NCI-H510A treated with DMSO at 0.1 percent for 48 hours (cell line): Measurements from ENCODE around the gene ENOX1.

Experiments
- DNase-seq: peaks from one replicate; lab custom pipeline; 2025; lab: John Stamatoyannopoulos, UW

ENOX1 gene

DNA sequence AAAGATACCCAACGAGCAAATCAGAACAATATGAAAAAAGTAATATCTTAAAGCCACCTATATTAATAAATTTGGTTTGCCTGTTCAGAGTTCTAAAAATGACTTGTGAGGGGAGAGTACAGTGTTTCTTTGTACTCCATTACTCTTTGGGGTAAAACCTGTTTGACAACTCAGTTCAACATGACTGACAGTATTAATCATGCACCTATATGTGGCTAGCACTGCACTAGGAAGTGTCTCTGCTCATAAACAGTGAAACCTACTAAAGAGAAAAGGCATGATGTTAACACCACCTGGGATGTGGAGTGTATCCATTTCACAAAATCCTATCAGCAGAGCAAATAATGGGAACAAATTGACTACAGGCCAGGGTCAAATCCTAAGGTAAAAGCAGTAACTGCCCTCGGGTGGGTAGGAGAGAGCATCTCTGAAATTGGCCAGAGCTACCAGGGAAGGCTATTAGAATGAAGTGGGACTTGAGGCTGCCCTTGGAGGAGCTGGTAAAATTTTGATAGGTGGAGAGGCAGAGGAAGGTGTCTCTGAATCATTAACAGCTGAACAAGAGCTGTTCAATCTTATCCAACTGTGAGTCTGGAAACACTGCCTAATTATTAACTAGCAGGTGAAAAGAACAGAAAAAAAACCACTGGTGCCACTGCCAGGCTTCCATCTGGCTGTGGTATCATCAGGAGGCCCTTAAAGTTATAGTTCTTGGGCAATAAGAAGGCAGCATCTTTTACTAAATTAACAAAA is 398.3 kb downstream of the ENOX1 start:
- DNase-seq: peak; percentile 21

DNA sequence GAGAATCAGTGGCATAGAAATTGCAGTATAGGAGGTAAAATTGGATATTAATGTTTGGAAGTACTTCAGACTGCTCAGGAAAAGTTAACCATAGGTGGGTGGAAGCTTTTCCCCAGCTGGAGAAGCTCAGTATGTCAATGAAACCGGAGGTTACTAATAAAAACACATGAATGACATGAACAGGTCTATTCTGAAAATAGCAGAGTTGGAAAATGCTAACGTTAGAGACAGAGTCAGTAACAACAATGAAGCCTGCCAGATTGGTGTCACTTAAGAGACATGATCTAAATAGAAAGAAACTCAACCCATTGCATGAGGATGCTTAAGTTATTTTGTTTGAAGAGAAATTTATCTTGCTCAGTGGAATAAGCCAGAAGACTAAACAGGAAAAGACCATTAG is 398.9 kb downstream of the ENOX1 start:
- DNase-seq: no peak

DNA sequence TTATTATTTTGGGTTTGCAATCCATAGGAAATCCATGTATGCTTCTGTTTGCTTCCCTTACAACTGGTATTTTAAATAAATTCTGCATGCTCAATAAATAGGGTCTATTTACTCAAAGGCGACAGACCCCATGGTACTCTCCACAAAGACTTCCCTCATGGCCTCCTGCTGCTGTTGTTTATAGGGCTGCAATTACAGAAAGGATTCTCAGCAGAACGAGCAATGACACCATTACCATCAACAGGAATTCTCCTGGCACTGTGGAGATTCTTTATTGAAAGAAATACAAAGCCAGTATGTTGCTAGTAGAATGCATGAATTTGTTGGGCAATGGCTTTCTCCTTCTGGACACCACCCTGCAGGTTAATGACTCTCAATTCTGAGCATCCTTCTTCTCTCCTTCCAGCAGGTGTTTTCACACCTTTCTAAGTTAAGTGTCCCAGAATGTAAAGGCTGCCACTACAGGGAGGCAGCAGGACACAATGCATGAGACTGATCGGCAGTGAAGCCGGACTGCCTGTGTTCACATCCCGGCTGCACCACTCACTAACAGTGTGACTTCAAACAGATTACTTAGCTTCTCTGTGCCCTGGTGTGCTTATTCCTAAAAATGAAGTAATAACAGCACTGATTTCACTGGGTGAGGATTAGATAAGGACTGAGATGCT is 403.1 kb downstream of the ENOX1 start:
- DNase-seq: no peak

DNA sequence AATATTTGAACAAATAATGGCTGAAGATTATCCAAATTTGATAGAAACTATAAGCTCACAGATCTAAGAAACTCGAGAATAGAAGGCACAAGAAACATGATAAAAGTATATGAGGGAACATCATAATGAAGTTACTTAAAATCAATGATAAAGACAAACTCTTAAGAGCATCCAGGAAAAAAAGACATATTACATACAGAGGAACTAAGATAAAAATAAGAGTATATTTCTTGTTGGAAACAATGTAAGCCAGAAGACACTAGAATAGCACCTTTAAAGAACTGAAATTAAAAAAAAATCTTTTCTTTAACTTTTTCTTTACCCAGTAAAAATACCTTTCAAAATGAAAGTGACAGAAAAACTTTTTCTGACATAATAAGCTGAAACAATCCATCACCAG is 407.0 kb downstream of the ENOX1 start:
- DNase-seq: no peak

DNA sequence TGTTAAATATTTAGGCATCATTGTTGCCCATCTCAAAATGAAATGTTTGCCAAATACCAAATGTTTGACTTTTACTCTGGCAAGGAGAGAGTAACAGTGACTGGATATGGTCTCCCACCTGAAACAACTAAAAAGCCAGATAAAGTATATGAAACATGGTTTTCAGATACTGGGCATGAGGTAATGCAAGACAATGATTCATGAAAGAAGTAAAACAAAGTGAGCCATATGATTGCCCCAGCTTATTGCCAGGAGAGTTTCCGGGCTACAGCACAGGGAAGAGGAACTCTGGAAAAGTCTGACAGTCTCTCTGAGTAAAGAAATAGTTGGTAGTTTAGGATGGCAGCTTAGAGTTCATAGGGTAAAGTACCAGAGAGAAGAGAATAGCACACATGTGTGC is 408.8 kb downstream of the ENOX1 start:
- no peak for DNase-seq

DNA sequence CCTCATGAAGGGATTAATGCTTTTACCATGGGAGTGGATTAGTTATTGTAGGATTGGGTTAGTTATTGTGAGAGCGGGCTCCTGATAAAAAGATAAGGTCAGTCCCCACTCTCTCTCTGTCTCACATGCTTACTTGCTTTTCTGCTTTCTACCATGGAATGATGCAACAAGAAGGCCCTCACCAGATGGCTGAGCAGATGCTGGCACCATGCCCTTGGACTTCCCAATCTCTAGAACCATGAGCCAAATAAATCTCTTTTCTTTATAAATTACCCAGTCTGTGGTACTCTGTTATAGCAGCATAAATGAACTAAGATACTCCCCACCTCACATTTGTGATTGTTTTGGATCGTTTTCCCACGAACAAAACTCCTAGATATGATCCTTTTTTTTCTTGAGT is 409.6 kb downstream of the ENOX1 start:
- DNase-seq: no peak

DNA sequence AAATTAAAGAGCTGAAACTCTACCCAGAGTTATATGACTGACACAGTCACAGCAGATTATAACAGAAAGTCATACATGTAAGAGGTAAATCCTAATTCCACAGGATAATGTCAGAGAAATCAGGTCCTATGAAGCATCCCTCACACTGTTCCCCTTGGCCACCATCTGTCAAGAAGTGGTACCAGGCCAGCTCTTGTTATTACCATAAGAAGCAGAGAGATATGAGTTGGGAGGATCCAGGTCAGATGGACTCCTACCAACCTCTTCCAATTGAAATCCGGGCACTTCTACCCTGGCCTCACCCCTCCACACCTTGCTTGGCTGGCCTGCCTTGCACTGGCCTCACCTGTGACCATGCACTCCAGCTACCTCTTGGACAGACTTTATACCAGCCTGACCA is 410.2 kb downstream of the ENOX1 start:
- DNase-seq: no peak

DNA sequence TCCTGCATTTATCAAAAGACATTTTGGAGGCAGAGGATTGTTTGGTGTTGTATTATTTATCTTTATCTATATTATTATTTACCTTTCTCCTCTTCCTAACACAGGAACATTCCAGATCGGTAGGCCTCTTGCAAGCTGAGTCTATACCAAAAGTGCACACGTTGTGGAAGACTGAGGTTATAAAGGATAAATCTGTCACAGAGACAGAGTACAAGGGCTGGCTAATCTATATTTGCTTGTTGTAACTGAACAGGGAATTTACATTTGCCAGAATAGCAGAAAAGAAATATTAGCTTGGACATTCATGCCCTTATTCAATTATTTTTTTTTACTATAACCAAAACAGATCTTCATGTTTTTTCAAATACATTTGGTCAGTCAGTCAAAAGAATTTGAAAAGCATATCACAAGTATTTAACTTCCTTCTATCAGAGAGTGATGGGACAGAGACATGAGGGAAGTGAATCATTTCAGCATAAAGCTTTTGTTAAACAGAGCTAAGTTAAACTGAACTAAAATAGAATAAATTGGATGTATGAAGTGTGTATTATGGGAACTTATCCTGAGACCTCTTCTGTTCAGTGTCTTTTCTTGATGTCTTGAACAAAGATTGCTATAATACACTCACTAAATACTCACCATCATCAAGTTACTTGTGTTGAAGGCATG is 410.8 kb downstream of the ENOX1 start:
- DNase-seq: no peak

DNA sequence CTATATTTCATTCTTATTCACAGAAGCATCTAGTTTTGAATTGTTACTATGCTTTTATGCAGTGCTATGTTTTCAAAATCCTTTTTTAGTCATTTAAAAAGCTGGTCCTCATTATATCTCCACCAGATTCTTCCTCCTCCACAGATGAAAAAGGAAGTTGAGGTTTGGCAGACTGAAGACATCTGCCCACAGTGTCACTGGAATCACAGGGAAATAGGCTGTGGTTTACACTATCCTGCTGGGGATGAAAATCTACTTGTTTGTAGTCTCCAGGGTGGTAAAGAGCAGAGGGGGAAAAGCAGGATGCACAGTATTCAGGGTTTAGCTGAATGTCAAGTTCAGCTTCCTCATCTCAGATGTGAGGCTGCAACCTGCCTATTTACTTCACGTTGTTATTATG is 412.2 kb downstream of the ENOX1 start:
- no peak for DNase-seq

DNA sequence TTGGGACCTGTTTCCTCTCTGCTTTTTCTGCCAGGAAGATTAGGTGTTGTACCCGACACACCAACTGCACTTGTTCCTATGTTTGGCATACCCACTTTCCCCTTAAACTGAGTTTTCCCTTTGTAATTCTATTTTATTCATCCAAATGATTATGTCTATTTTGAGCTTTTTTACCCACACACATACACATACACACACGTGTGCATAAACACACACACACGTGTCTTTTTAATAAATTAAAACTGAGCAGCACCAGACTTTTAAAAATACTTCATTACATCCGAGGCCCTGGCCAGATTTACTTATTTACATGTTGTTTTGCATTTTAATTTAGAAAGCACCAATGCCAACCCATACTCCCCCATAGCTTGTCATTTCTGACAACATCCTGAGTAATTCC is 413.4 kb downstream of the ENOX1 start:
- DNase-seq: no peak

DNA sequence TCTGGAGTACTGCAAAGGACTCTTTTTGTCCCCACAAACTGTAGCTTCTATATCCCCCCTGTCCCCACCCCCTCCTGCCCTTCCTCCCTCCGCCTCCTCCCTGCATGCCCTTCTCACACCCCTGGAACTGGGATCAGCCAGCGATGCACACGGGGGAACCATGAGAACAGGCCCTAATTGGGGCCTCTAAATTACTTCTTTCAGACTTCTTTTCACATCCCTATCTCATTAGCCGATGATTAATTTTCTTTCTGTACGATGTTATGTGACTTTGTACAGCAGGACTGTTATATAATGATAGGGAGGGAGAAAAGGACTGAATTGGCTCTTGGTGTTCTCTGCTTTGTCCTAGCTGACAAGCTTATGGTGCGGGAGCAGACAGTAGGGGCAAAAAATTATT is 415.9 kb downstream of the ENOX1 start:
- DNase-seq: no peak

DNA sequence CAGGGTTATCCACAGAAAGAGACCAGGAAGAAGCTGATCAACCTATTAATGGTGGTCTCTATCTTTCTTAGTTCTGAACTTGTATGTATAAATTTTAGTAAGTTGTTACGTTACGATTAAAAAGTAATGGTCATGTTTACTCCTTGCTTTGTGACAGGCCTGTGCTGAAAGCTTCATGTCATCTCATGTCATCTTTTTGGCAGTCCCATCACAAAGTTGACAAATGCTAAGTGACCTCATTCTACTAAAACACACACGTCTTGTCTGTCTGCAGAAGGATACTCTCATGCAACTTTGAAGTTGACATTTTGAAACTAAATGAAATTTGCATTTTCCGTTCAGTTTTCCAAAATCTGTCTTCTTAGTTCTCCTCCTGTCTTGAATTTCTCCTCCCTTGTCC is 417.5 kb downstream of the ENOX1 start:
- no peak for DNase-seq

DNA sequence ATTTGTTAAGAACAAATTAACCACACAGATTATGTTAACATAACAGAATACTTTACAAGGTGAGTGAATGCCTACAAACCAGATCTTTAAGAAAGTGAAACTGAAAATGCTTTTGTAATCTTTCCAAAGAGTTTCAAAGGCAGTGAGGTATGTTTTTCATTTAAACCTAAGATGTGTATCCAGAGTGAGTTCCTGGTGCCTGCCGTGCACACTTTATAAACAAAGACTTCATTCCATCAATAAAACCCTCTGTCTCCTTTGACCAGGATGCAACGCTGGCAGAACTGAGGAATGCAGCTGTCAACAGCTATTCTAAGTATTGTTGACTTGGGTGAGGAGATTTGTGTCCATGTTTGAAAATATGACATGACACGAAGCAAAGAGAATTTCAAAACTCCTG is 418.8 kb downstream of the ENOX1 start:
- DNase-seq: no peak

DNA sequence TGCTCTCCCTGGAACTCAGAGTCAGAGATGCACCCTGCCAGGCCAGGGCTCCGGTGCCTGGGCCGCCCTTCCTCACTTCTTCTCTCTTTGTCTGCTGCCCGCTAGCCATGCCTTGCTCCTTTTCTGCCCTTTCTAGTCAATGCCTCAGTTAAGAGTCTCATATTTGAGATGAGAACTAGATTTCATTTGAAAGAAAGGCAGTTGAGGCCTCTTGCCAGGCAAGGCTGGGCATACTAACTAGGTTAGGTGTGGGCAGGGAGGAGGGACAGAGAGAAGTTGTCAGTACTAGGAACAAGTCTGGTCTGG is 421.8 kb downstream of the ENOX1 start:
- DNase-seq: no peak

DNA sequence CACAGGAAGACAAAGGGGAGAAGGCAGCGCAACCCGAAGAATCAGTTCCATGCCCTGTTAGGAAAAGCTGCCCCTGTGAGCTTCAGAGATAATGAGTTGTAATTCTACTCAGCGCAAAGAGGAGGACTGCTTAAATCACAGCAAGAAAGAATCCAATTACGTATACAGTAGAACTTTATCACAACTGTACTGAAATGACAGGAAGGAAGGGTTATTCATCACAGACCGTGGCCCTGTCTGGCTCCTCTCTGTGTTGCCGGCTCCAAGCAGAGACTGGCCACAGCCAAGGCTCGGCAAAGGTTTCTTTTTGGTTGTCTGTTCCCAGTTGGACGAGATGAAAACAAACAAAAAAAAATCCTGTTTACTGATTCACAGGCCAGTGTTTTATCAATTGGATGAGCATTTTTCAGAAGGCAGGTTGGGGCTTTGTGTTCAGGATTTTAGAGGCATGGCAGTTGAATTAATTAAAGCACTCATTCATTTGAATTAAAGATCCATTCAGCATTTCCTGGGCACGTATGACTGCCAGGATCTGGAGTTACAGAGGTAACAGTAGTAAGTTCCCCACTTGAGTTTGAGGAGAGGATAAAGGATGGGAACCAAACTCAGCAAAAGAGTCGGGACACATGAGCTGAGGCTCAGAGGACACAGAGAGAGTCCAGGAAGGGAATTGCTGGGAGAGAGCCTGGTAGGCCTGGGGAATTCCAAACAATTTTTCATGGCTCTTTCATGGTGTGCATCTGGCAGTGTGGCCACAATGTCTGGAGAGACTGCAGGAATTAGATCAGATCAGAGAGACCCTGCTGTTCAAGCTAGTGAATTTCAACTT is 422.3 kb downstream of the ENOX1 start:
- peak; percentile 5 for DNase-seq

DNA sequence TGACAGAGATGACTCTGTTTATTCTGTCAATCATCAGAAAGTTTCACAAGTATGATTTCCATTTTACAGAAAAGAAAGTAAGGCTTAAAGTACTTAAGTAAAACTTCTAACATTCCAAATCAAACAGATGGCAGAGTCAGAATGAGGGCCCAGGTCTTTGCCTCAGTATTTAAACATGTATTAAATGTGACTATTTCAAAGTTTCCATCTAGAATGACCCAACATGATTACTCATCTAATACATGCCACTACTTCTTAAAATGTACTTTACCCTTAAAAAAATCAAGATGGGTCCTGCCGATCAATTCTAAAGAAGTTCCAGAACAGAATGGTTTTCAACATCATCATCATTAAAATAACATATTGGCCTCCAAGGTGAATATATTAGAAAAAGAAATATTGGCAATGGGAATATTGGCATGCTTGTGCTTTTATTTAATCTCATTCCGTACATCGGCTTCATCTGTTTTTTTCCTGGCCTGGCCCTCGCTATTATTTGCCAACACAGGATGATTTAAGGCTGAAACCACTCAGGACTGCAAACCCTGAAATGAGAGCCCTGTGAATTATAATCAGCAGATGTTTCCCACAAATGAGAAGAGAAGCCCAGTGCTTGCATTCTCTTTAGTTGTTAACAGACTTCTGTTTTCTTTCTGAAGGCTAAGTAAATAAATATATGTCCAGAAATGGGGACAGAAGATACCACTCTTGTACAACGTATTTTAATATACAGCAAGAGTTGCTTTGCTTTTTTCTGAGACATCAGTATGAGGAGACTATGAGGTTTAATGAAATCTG is 423.4 kb downstream of the ENOX1 start:
- DNase-seq: no peak

DNA sequence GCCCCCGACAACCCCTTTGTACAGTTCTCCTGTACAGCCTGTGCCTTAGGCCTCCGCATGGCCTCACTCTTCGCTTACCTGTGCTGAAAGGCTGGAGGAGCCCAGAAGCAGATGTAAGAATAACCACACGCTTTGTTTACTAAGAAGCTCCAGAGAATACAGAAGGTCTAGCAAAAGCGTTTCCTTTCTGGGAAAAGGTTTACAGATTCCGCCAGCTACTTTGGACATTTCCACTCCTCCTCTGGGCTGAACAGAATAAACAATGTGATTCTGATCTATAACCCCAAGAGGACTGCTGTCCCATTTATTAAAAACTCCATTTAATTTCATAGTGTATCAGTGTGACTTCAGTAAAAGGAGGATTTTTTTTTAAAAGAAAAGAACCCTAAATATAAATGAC is 424.2 kb downstream of the ENOX1 start:
- no peak for DNase-seq

DNA sequence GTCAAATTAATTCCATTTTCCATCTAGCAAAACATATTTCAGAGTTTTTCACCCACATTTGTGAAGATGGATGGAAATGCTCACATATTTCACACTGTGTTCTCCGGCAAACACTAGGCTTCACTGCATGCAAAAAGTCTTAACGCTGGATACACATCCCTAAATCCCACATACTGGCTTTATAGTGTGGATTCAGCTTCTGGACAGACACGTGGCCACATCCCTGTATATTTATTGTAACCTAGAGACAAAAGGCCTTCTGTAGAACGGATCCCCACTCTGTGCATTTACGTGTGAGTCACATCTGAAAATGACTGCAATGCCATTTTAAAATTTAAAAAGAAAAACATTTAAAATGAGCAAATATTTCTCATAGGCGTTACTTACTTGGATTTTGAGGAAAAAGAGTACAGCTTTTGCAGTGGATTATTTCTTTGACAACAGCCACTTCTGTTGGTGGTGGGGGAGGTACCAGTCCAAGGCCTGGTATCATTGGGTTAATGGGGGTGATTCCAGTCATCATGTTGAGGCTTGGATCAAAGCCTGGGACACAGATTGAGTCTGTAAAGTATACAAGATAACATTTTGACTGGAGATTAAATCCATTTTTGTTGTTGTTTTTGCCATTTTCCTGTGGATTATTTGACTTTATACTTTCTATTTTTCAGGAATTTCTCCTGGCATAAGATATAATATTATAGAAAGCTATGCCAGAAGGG is 425.7 kb downstream of the ENOX1 start:
- DNase-seq: no peak

DNA sequence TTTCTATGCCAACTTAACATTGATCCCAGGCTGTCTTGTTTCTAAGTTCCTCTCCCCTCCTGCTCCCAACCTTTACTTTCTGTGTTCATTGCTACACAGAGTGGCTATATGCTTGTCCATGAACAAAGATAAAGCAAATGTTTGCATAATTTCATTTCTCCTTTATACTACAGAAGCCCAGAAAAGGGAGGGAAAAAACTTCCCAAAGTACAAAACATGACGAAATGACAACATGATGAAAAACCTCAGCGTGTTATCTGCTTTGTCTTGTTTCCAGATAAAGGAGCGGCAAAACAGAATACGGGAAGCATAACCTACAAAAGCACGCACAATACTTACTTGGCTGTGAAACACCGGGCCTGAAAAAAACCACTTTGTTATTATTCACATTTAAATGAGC is 426.6 kb downstream of the ENOX1 start:
- no peak for DNase-seq

DNA sequence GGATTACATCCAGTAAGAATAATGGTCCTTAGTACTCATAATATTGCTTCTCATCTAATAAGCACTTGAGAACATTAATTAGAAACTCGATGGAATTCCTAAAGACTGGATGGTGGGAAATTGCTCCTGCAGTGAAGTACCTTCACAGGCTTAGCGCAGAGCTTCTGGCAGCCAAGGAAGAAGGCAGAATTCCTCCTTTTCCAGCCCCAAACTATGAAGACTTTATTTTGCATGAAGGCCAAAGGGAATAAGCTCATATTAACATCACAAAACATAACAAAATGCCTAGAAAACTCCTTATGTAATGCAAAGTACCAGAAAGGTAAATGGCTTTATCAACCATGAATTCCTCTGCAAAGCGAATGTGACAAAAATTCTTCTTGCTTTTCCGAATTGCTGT is 427.2 kb downstream of the ENOX1 start:
- no peak for DNase-seq

DNA sequence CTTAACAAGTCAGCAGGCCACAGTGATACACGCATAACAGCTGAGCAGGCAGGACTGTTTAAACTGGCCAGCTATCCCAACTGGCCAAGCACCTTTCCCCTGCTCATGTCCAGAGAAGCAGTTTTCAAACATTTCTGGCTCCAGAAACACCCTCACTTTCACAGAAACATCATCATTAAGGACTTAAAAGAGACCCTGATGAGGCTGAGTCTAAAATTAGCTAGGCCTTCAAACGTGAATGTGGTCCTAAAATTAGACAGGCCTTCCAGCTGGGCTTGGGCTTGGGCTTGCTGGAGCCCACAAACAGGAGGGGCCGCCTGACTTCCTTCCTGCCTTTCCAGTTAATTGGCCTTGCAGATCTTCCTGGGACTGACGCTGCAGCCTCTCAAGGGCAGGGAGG is 429.2 kb downstream of the ENOX1 start:
- no peak for DNase-seq
